DOHH2 (cell line): ENCODE results near the gene MYOG.
A peak's percentile ranks its signal among the peaks of the same experiment; 100 is the strongest.

ENCODE experiments used
- H3F3A ChIP-seq: fragments of 200-600 bp; sonication (generic), shearing (Covaris generic); 2 replicates; pipeline ENCODE4 v1.6.0; 2016; ENCODE audit warnings: antibody characterized with exemption, mild to moderate bottlenecking; ENCODE audit not compliant: control insufficient read depth, insufficient read depth
- H3K27ac ChIP-seq: fragments of 200-600 bp; sonication (generic); 2 replicates; pipeline ENCODE4 v1.5.1; 2014; ENCODE audit warnings: low read depth, mild to moderate bottlenecking, low read length, moderate library complexity
- H3K27me3 ChIP-seq: fragments of 200-600 bp; sonication (generic); 2 replicates; pipeline ENCODE4 v1.6.1; 2014; ENCODE audit warnings: mild to moderate bottlenecking, low read length, mixed read lengths; ENCODE audit not compliant: control insufficient read depth
- H3K36me3 ChIP-seq: fragments of 200-600 bp; sonication (generic); 2 replicates; pipeline ENCODE4 v1.6.1; 2014; ENCODE audit warnings: mild to moderate bottlenecking, low read length, moderate library complexity, mixed read lengths; ENCODE audit not compliant: control insufficient read depth
- H3K4me1 ChIP-seq: fragments of 200-600 bp; sonication (generic); 2 replicates; pipeline ENCODE4 v1.6.1; 2014; ENCODE audit warnings: mild to moderate bottlenecking, low read length, mixed read lengths; ENCODE audit not compliant: control insufficient read depth
- H3K4me2 ChIP-seq: fragments of 200-600 bp; sonication (generic); 2 replicates; pipeline ENCODE4 v1.6.0; 2014; ENCODE audit warnings: mild to moderate bottlenecking, low read length, moderate library complexity
- H3K4me3 ChIP-seq: fragments of 200-600 bp; sonication (generic); 2 replicates; pipeline ENCODE4 v1.5.1; 2014; ENCODE audit warnings: mild to moderate bottlenecking, low read length, mixed read lengths
- H3K79me2 ChIP-seq: fragments of 200-600 bp; sonication (generic); 2 replicates; pipeline ENCODE4 v1.6.1; 2014; ENCODE audit warnings: mild to moderate bottlenecking, low read length, mixed read lengths; ENCODE audit not compliant: control insufficient read depth
- H3K9me2 ChIP-seq: fragments of 200-600 bp; sonication (generic); replicated peaks from 2 replicates; pipeline ENCODE4 v1.6.1; 2014; ENCODE audit warnings: mild to moderate bottlenecking, low read length, mixed read lengths; ENCODE audit not compliant: control insufficient read depth
- H3K9me3 ChIP-seq: fragments of 200-600 bp; sonication (generic); 2 replicates; pipeline ENCODE4 v1.6.1; 2014; ENCODE audit warnings: antibody characterized with exemption, low read length, mixed read lengths; ENCODE audit not compliant: control insufficient read depth, insufficient read depth
- H4K20me1 ChIP-seq: fragments of 200-600 bp; sonication (generic); 2 replicates; pipeline ENCODE4 v1.6.0; 2014; ENCODE audit warnings: low read depth, mild to moderate bottlenecking, antibody characterized with exemption, low read length, moderate library complexity; ENCODE audit not compliant: control insufficient read depth, insufficient read depth
- CTCF ChIP-seq: fragments of 200-600 bp; sonication (generic); IDR thresholded peaks from one replicate; pipeline ENCODE4 v1.5.1; 2014; ENCODE audit warnings: antibody characterized with exemption, mild to moderate bottlenecking, low read depth, low read length; ENCODE audit not compliant: poor library complexity, severe bottlenecking
- EZH2phosphoT487 ChIP-seq: fragments of 200-600 bp; sonication (generic); IDR thresholded peaks from 2 replicates; pipeline ENCODE4 v1.6.1; 2017; ENCODE audit warnings: borderline replicate concordance, mild to moderate bottlenecking, antibody characterized with exemption, low read length, moderate library complexity, mixed read lengths

The MYOG gene

GRCh38 chr1:203126151-203126865 is 40.5 kb upstream of the MYOG start:
- no peak overlapping the region for H3K4me2 ChIP-seq
- no peak overlapping the region for H3K4me3 ChIP-seq

GRCh38 chr1:203124546-203125317 is 38.9 kb upstream of the MYOG start:
- Histone ChIP-seq H3K36me3 (no peaks in the 10 kb centered on the region), H3K9me3 (no peaks in the 10 kb centered on the region), H3K4me2 (no peak overlapping the region), H3F3A (no peaks in the 10 kb centered on the region), H3K27me3 (peaks cover 8% of the 10 kb centered on the region), H3K79me2 (no peaks in the 10 kb centered on the region), H3K4me1 (no peaks in the 10 kb centered on the region), H3K27ac (no peak overlapping the region), H3K9me2 (no peaks in the 10 kb centered on the region), H3K4me3 (no peak overlapping the region), H4K20me1 (no peaks in the 10 kb centered on the region)
- TF ChIP-seq CTCF (no peak), EZH2phosphoT487 (no peak)

More at GRCh38 chr1:203126151-203126865, 40.5 kb upstream of the MYOG start:
- no peaks in the 10 kb centered on the region for H3F3A ChIP-seq
- H3K79me2 ChIP-seq, result no peaks in the 10 kb centered on the region
- no peaks in the 10 kb centered on the region for H4K20me1 ChIP-seq
- H3K4me1 ChIP-seq, result no peaks in the 10 kb centered on the region
- H3K27me3 ChIP-seq, result peaks cover 8% of the 10 kb centered on the region
- H3K36me3 ChIP-seq, result no peaks in the 10 kb centered on the region
- peak; percentile 46 for TF ChIP-seq CTCF
- no peak for TF ChIP-seq EZH2phosphoT487
- no peak overlapping the region for H3K27ac ChIP-seq
- no peaks in the 10 kb centered on the region for H3K9me3 ChIP-seq
- H3K9me2 ChIP-seq, result no peaks in the 10 kb centered on the region

GRCh38 chr1:203124011-203124410 is 38.2 kb upstream of the MYOG start:
- Histone ChIP-seq H3K4me1 (no peaks in the 10 kb centered on the region), H3K4me3 (no peak overlapping the region), H3K27me3 (peaks cover 8% of the 10 kb centered on the region), H3K27ac (no peak overlapping the region), H3K4me2 (no peak overlapping the region), H3K36me3 (no peaks in the 10 kb centered on the region), H3K79me2 (no peaks in the 10 kb centered on the region), H4K20me1 (no peaks in the 10 kb centered on the region), H3K9me2 (no peaks in the 10 kb centered on the region), H3K9me3 (no peaks in the 10 kb centered on the region), H3F3A (no peaks in the 10 kb centered on the region)
- no peak for TF ChIP-seq EZH2phosphoT487
- TF ChIP-seq CTCF, result no peak
